ENCODE measurements around the gene USP46. TPM values are rescaled to one million over a fixed set of nuclear protein-coding genes. Genes with fewer than 3 reads are reported as not detected.

USP46 gene
- total RNA-seq, 1 experiment from 2014 or later = 48.1 TPM

GRCh38 chr4:52576326-52576725 lies 82.8 kb downstream of the USP46 start:
- CTCF ChIA-PET = no interaction called here
- ATAC-seq (no peak), DNase-seq (ENCODE audit: low spot score) (no peak)
- H3K4me1 Mint-ChIP-seq = peaks cover 8% of the 10 kb centered on the region
- H3K27ac Mint-ChIP-seq = no peak overlapping the region
- no peak overlapping the region for H3K4me3 Mint-ChIP-seq
- H3K36me3 Mint-ChIP-seq = 0 out of 2 replicates have a peak, but pooled peaks cover 2% of the 10 kb centered on the region
- H3K27me3 Mint-ChIP-seq (ENCODE audit: low read depth) = no peaks in the 10 kb centered on the region
- POLR2A ChIA-PET = interaction anchor here (0.6 kb wide), 1 partner anchor 74 kb away, joined by 4 read pairs; no protein-coding TSS in a partner anchor
- H3K9me3 Mint-ChIP-seq = peaks cover 8% of the 10 kb centered on the region; the same call in 1 of the 2 replicates
- no peak for TF ChIP-seq HMGXB4 (CRISPR knock-in tag; IDR thresholded peaks at IDR 0.05)
- TF ChIP-seq E2F1 (CRISPR knock-in tag; IDR thresholded peaks at IDR 0.05) = no peak
- no peak for TF ChIP-seq FOXJ3 (CRISPR knock-in tag; IDR thresholded peaks at IDR 0.05; ENCODE audit: borderline replicate concordance)
- TF ChIP-seq GRHL2 (CRISPR knock-in tag; IDR thresholded peaks at IDR 0.05; ENCODE audit: insufficient replicate concordance, severe bottlenecking) = no peak
- TF ChIP-seq TP53 (CRISPR knock-in tag; IDR thresholded peaks at IDR 0.05) = no peak
- TF ChIP-seq, protein P1, sequence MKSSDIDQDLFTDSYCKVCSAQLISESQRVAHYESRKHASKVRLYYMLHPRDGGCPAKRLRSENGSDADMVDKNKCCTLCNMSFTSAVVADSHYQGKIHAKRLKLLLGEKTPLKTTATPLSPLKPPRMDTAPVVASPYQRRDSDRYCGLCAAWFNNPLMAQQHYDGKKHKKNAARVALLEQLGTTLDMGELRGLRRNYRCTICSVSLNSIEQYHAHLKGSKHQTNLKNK (CRISPR knock-in tag; IDR thresholded peaks at IDR 0.05) = no peak
- TF ChIP-seq NR3C1 (CRISPR knock-in tag; conservative IDR thresholded peaks at IDR 0.05; ENCODE audit: low read depth) = no peak
- TF ChIP-seq KAT7 (CRISPR knock-in tag; IDR thresholded peaks at IDR 0.05; ENCODE audit: borderline replicate concordance) = no peak
- no peak for TF ChIP-seq ZNF232 (CRISPR knock-in tag; IDR thresholded peaks at IDR 0.05)
- TF ChIP-seq CREB1 (CRISPR knock-in tag; IDR thresholded peaks at IDR 0.05) = no peak
- no peak for TF ChIP-seq IRF1 (CRISPR knock-in tag; IDR thresholded peaks at IDR 0.05)
- TF ChIP-seq ZNF317 (CRISPR knock-in tag; IDR thresholded peaks at IDR 0.05; ENCODE audit: borderline replicate concordance, low read depth) = no peak

- Mint-ChIP-seq H3K9me3 (peaks cover 8% of the 10 kb centered on the region; the same call in 1 of the 2 replicates), H3K4me1 (peaks cover 12% of the 10 kb centered on the region), H3K27ac (no peak overlapping the region), H3K27me3 (ENCODE audit: low read depth) (no peaks in the 10 kb centered on the region), H3K4me3 (no peak overlapping the region), H3K36me3 (0 out of 2 replicates have a peak, but pooled peaks cover 2% of the 10 kb centered on the region)
- no peak for DNase-seq (ENCODE audit: low spot score)
- CTCF ChIA-PET = no interaction called here
- no peak for TF ChIP-seq USF2 (CRISPR knock-in tag; IDR thresholded peaks at IDR 0.05)
- peak; percentile 39; the same call in 1 of the 2 replicates for TF ChIP-seq ZNF121 (CRISPR knock-in tag; IDR thresholded peaks at IDR 0.05)
- POLR2A ChIA-PET = no interaction called here
- ATAC-seq = no peak
These were observed 83.7 kb downstream of the USP46 start for GRCh38 chr4:52575406-52575805.

DNA sequence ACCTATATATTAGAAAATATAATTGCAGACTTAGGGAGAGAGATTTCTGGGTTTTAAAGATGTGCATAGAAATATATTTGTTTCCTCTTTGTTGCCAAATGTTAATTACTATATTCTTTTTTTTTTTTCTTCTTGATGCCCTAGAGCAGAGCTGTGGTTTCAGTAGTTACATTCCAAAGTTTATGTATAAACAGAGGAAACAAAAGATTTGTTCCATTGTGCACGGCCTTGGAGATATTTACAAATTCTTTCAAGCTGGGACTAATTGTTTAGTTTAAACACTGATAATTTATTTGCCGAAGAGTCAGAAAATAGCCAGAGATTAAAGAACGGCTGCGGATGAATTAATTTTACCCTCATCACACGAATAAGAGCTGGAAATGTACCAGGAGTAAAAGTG lies 85.1 kb downstream of the USP46 start:
- DNase-seq (ENCODE audit: low spot score) = no peak
- Mint-ChIP-seq H3K4me3 (no peak overlapping the region), H3K9me3 (peaks cover 8% of the 10 kb centered on the region; the same call in 1 of the 2 replicates), H3K36me3 (0 out of 2 replicates have a peak, but pooled peaks cover 2% of the 10 kb centered on the region), H3K27ac (no peak overlapping the region), H3K27me3 (ENCODE audit: low read depth) (no peaks in the 10 kb centered on the region), H3K4me1 (peaks cover 21% of the 10 kb centered on the region)
- POLR2A ChIA-PET = no interaction called here
- CTCF ChIA-PET = interaction anchor here (1.1 kb wide), 1 partner anchor 13 kb away, joined by 3 read pairs; no protein-coding TSS in a partner anchor
- ATAC-seq = no peak
- TF ChIP-seq NFATC4 (CRISPR knock-in tag; IDR thresholded peaks at IDR 0.05) (no peak), MYBL2 (CRISPR knock-in tag; IDR thresholded peaks at IDR 0.05) (no peak), GABPB1 (CRISPR knock-in tag; IDR thresholded peaks at IDR 0.05) (no peak), ZNF425 (CRISPR knock-in tag; conservative IDR thresholded peaks at IDR 0.05) (no peak), TP53 (CRISPR knock-in tag; IDR thresholded peaks at IDR 0.05) (no peak), GRHL2 (CRISPR knock-in tag; IDR thresholded peaks at IDR 0.05; ENCODE audit: insufficient replicate concordance, severe bottlenecking) (no peak), ELF4 (CRISPR knock-in tag; IDR thresholded peaks at IDR 0.05; ENCODE audit: low read depth) (no peak), JUN (CRISPR knock-in tag; IDR thresholded peaks at IDR 0.05) (no peak), SOX15 (CRISPR knock-in tag; IDR thresholded peaks at IDR 0.05) (no peak)
- TF ChIP-seq, protein P2, sequence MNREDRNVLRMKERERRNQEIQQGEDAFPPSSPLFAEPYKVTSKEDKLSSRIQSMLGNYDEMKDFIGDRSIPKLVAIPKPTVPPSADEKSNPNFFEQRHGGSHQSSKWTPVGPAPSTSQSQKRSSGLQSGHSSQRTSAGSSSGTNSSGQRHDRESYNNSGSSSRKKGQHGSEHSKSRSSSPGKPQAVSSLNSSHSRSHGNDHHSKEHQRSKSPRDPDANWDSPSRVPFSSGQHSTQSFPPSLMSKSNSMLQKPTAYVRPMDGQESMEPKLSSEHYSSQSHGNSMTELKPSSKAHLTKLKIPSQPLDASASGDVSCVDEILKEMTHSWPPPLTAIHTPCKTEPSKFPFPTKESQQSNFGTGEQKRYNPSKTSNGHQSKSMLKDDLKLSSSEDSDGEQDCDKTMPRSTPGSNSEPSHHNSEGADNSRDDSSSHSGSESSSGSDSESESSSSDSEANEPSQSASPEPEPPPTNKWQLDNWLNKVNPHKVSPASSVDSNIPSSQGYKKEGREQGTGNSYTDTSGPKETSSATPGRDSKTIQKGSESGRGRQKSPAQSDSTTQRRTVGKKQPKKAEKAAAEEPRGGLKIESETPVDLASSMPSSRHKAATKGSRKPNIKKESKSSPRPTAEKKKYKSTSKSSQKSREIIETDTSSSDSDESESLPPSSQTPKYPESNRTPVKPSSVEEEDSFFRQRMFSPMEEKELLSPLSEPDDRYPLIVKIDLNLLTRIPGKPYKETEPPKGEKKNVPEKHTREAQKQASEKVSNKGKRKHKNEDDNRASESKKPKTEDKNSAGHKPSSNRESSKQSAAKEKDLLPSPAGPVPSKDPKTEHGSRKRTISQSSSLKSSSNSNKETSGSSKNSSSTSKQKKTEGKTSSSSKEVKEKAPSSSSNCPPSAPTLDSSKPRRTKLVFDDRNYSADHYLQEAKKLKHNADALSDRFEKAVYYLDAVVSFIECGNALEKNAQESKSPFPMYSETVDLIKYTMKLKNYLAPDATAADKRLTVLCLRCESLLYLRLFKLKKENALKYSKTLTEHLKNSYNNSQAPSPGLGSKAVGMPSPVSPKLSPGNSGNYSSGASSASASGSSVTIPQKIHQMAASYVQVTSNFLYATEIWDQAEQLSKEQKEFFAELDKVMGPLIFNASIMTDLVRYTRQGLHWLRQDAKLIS (CRISPR knock-in tag; IDR thresholded peaks at IDR 0.05; ENCODE audit: borderline replicate concordance) = no peak
